Right kidney (tissue), 1 donor: ENCODE data around the gene TTC27.
"Not testable (repeated sequence)": the region's sequence is repeated elsewhere in the genome, so short reads cannot be mapped to it uniquely, and the experiment has no call there.

Source experiments
- DNase-seq: peaks from one replicate; pipeline ENCODE4 v3.0.0-alpha.2; 2016

Gene TTC27

DNA sequence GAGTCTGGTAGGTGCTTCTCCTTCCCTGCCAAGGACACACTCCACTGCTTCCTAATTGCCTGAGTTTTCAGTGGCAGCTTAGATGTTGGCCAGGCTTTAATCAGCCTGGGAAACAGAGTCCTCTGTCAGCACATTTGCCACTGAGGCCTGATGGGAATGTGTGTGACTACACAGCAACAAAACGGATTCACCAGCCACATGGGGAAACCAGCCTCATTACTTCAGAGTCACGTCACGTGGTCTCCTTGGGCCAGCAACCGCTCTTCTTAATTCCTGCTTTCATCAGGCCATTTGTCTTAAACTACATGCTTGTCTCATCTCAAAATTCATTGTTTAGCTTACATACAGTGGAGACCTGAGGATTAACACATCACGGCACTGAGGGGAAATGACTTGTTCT, 225.0 kb downstream of the TTC27 start:
- DNase-seq: no peak

DNA sequence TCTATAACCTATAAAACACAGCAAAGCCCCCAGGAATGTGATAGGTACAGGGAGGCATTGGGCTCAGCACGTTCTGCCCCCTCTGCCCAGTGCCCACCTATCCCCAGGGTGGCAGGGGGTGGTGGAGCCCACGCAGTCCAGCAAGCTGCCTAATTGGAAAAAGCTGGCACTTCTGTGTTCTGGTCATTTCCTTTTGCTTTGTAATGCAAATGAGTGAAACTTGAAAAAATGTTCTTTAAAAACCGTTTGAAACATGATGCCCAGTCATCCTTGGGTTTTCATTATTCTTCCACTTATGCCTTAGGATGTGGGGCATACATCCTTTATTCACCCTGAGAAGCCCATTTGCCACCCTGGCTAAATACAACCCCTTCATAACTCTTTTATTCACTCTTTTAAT, 229.0 kb downstream of the TTC27 start:
- no peak for DNase-seq

DNA sequence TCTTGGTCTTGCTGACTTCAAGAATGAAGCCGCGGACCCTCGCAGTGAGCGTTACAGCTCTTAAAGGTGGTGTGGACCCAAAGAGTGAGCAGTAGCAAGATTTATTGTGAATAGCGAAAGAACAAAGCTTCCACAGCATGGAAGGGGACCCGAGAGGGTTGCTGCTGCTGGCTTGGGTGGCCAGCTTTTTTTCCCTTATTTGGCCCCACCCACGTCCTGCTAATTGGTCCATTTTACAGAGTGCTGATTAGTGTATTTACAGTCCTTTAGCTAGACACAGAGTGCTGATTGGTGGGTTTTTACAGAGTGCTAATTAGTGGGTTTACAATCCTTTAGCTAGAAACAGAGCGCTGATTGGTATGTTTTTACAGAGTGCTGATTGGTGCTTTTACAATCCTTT, 230.9 kb downstream of the TTC27 start:
- no peak for DNase-seq

DNA sequence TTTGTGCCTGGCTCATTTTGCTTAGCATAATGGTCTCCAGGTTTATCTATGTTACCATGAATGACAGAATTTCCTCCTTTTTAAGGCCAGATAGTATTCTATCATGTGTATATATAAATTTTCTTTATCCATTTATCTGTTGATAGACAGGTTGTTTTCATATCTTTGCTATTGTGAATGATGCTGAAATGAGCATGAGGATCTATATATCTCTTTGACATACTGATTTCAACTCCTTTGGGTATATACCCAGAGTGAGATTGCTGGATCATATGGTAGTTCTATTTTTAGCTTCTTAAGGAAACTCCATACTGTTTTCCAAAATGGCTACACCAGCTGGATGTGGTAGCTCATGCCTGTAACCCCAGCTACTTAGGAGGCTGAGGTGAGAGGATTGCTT, 232.5 kb downstream of the TTC27 start:
- no peak for DNase-seq

DNA sequence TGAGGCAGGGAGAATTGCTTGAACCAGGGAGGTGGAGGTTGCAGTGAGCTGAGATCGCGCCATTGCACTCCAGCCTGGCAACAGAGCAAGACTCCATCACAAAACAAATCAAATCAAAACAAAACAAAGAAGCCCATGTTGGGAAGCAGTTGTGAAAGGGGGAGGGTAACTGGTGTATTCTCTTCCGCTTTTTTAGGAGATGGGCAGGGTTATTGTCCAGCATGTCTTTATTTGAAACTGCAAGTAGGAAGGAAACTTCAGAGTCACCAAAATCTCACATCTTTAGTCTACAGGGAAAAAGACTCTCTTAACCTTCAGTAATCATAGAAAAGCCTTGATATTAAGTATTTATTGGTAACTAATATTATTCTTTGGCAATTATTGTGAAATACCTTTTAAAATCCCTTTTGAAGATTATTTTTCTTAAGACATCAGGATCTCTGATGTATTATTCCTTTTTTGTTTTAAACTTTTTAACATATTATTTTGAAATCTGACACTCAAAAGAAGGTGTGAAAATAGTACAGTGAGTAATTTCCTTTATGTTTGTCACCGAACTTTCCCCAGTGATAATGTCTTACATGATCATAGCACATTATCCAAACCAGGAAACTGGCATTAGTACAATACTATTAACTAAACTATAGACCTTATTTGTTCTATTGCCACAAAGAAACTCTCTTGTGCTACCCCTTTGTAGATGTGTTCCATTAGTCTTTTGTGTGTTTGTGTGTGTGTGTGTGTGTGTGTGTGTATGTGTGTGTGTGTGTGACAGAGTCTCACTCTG, 234.6 kb downstream of the TTC27 start:
- DNase-seq: no peak

DNA sequence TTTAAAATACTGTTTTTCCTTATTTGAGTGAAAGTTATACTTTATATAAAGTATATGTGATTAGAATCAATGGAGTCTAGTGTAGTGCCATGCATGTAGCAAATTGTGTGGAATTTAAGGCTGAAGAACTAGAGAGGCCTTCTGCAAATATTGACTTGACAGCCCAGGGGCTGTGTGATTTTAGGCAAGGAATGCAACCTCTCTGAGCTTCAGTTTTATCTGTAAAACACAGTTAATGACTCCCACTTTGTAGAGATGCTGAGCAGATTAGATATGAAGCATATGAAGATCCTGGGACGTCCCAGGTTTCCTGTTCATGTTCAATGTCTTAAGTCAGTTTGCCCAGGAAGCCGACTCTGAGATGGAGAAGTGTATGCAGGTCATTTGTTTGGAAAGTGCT, 235.5 kb downstream of the TTC27 start:
- DNase-seq: no peak

DNA sequence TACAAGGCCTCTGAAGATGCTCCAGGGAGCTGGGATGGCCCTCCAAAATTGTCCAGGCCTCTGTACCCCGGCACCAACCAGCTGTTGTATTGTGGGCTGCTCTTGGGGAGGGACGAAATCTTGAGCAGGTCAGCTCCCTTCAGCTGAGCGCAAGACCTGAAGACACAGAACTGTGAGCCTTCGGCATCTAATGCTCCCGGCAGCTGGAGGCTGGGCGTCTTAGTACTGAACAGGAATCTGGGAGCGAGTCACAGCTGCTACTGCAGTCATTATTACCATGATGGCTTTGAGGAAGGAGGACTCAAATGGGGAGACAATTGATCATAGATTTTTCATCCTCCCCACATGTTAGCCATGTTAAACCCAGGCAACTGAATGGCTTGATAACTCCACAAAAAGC, 236.0 kb downstream of the TTC27 start:
- DNase-seq: no peak

DNA sequence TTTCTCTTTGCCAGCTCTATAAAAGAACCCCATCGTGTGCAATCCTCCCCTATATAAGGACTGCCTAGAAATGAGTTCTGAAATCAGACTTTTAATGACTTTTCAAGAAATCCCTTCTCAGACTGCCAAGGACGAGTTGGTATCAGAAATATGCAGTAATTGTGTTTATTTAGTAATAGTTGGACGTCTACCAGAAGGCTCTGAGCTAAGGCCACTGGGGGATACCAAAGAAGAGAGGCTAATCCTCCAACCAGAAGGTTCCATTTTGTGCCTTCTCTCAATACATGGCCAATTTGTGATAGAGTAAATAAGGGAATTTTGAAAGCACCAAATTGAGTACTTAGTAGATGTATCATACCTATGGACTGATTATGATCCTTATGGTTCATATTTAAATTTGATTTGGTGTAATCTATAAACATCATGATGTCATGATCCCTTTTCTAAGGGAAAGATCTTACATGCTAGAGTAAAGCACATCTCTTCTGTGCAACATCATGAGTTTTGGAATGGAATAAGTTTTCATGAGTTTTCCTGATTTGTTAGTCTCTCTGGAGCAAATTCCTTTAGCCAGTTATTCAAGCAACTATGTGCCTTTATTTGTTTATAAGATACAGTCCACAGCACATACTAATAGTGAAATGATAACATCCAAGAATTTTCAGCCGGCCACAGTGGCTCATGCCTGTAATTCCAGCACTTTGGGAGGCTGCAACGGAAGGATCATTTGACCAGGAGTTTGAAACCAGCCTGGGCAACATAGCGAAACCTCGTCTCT, 236.7 kb downstream of the TTC27 start:
- DNase-seq: no peak

DNA sequence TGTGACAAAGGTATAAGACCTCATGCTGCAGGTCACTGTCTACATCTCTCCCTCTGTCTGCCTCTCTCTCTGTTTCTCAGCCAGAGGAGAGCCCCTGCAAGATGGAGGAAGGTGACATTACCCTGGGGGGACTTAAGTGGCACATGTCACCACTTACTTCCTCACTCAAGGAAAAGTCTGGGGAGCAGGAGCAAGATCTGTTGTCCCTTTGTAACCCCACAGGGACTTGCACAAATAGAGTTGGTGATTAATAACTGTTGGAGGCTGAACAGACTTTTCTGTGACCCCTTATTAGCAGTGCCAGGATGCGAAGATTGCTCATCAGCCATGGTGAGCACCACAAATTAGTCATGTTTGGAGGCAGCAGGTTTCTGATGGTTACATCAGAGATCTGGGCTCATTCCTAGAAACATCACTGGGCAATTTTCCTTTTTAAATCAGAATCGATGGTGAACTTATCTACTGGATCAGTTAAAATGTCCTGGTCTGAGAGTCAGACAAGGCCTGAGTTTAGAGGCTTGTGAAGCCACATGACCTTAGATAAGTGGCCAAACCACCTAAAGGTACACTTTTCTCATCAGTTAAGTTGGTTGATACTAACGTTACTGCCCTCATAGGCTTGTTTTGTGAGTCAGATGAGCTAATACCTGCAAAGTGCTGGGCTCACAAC, 237.7 kb downstream of the TTC27 start:
- DNase-seq: no peak

DNA sequence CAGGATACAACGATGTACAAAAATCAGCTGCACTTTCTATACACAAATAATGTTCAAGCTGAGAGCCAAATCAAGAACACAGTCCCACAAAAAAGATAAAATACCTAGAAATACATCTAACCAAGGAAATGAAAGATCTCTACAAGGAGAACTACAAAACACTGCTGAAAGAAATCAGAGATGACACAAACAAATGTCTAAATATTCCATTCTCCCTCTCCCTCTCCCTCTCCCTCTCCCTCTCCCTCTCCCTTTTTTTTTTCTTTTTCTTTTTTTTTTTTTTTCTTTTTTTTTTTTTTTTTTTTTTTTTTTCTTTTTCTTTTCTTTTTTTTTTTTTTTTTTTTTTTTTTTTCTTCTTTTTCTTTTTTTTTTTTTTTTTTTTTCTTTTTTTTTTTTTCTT, 238.6 kb downstream of the TTC27 start:
- not testable (repeated sequence) for DNase-seq
